ENCODE measurements around the gene NFXL1.

- TF ChIP-seq CTCF (conservative IDR thresholded peaks at IDR 0.05; ENCODE audit: low read length) (no peak), EZH2phosphoT487 (IDR thresholded peaks at IDR 0.05; ENCODE audit: borderline replicate concordance, low read depth, low read length) (no peak)
Measured at GRCh38 chr4:47858006-47858405, 56.4 kb downstream of the NFXL1 start.
